Measurements from ENCODE around the gene MAT2A.
A peak's percentile ranks its signal among the peaks of the same experiment; 100 is the strongest.
"Not testable (repeated sequence)": the region's sequence is repeated elsewhere in the genome, so short reads cannot be mapped to it uniquely, and the experiment has no call there.

The MAT2A gene

GRCh38 chr2:85580206-85580605 is 41.2 kb downstream of the MAT2A start:
- no peak for DNase-seq

- DNase-seq = no peak
Measured at GRCh38 chr2:85582492-85582891, 43.5 kb downstream of the MAT2A start.

GRCh38 chr2:85583667-85584353 is 44.8 kb downstream of the MAT2A start:
- DNase-seq = peak; percentile 27

GRCh38 chr2:85584354-85584856 is 45.4 kb downstream of the MAT2A start, which contains the start of gene VAMP5:
Gene VAMP5, plus strand, starts transcription at chr2:85584431. Its CDS starts 60 bp downstream, at chr2:85584491.
- no peak for DNase-seq

GRCh38 chr2:85584857-85585780 is 46.2 kb downstream of the MAT2A start:
- DNase-seq = no peak

- no peak for DNase-seq
Measured at GRCh38 chr2:85585781-85586105, 46.8 kb downstream of the MAT2A start.

GRCh38 chr2:85588236-85588635 is 49.3 kb downstream of the MAT2A start:
- no peak for DNase-seq

GRCh38 chr2:85588645-85589044 is 49.7 kb downstream of the MAT2A start:
- no peak for DNase-seq

GRCh38 chr2:85589181-85589580 is 50.2 kb downstream of the MAT2A start:
- no peak for DNase-seq

- DNase-seq = no peak
Measured at GRCh38 chr2:85589982-85590791, 51.2 kb downstream of the MAT2A start.

- DNase-seq = no peak
Measured at GRCh38 chr2:85590950-85591349, 52.0 kb downstream of the MAT2A start.

GRCh38 chr2:85591563-85591962 is 52.6 kb downstream of the MAT2A start:
- no peak for DNase-seq

- not testable (repeated sequence) for DNase-seq
Measured at GRCh38 chr2:85592299-85592698, 53.3 kb downstream of the MAT2A start.

GRCh38 chr2:85593023-85593422 is 54.1 kb downstream of the MAT2A start:
- no peak for DNase-seq

Data from CD4-positive, alpha-beta T cell treated with Interleukin-15 for 1 hour (primary cell).